Progenitor cell of endocrine pancreas (in vitro differentiated cells): ENCODE measurements around the gene SMIM14. TPM values are rescaled to one million over a fixed set of nuclear protein-coding genes. Genes with fewer than 3 reads are reported as not detected.

Experiments used
- DNase-seq: peaks from one replicate; pipeline ENCODE4 v3.0.0; 2021; ENCODE audit warnings: low spot score; ENCODE audit not compliant: unreplicated experiment
- H3K27ac Mint-ChIP-seq: 2 replicates; pipeline ENCODE4 v1.8.0; 2021; ENCODE audit warnings: mild to moderate bottlenecking, moderate library complexity, mixed read lengths
- H3K27me3 Mint-ChIP-seq: 2 replicates; pipeline ENCODE4 v1.8.0; 2021; ENCODE audit warnings: mixed read lengths
- H3K36me3 Mint-ChIP-seq: 2 replicates; pipeline ENCODE4 v1.8.0; 2022; ENCODE audit warnings: mixed read lengths; ENCODE audit not compliant: insufficient read depth
- H3K4me1 Mint-ChIP-seq: 2 replicates; pipeline ENCODE4 v1.8.0; 2021; ENCODE audit warnings: low read depth, mixed read lengths
- H3K4me3 Mint-ChIP-seq: 2 replicates; pipeline ENCODE4 v1.8.0; 2021; ENCODE audit warnings: low read depth, mild to moderate bottlenecking, moderate library complexity, mixed read lengths
- H3K9me3 Mint-ChIP-seq: 2 replicates; pipeline ENCODE4 v1.8.0; 2021; ENCODE audit warnings: low read depth, mixed read lengths
- total RNA-seq: library from RNA; stranded (reverse); gene quantifications from 2 replicates; pipeline ENCODE4 v1.2.1, GENCODE V29; 2021
- TF ChIP-seq, protein P1 (sequence below): fragments of 200-600 bp; sonication (generic); IDR thresholded peaks from one replicate; pipeline ENCODE4 v1.5.0; 2021; ENCODE audit warnings: antibody characterized with exemption, mild to moderate bottlenecking; ENCODE audit not compliant: unreplicated experiment

The SMIM14 gene
- total RNA-seq, 1 donor from 2014 or later = 70.1 TPM

GRCh38 chr4:39627413-39627812 lies 11.3 kb downstream of the SMIM14 start:
- DNase-seq = no peak
- peaks cover 16% of the 10 kb centered on the region for H3K36me3 Mint-ChIP-seq
- peaks cover 14% of the 10 kb centered on the region for H3K4me1 Mint-ChIP-seq
- H3K27me3 Mint-ChIP-seq = no peaks in the 10 kb centered on the region
- TF ChIP-seq, protein P1, sequence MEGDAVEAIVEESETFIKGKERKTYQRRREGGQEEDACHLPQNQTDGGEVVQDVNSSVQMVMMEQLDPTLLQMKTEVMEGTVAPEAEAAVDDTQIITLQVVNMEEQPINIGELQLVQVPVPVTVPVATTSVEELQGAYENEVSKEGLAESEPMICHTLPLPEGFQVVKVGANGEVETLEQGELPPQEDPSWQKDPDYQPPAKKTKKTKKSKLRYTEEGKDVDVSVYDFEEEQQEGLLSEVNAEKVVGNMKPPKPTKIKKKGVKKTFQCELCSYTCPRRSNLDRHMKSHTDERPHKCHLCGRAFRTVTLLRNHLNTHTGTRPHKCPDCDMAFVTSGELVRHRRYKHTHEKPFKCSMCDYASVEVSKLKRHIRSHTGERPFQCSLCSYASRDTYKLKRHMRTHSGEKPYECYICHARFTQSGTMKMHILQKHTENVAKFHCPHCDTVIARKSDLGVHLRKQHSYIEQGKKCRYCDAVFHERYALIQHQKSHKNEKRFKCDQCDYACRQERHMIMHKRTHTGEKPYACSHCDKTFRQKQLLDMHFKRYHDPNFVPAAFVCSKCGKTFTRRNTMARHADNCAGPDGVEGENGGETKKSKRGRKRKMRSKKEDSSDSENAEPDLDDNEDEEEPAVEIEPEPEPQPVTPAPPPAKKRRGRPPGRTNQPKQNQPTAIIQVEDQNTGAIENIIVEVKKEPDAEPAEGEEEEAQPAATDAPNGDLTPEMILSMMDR = no peak
- H3K4me3 Mint-ChIP-seq = no peak overlapping the region
- peak overlapping the region; percentile 0 for H3K27ac Mint-ChIP-seq
- H3K9me3 Mint-ChIP-seq = no peaks in the 10 kb centered on the region

DNA sequence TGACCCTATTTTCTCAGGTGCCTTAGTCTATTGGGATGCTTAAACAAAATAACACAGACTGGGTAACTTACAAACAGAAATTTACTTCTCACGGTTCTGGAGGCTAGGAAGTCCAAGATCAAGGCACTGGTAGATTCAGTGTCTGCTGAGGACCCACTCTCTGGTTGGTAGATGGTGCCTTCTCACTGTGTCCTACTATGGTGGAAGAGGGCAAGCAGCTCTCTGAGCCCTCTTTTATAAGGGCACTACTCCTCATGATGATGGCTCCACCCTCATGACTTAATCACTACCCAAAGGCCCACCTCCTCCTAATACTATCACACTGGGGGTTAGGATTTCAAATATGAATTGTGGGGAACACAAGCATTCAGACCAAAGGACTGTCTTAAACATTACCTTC lies 11.8 kb downstream of the SMIM14 start:
- H3K27ac Mint-ChIP-seq = peak overlapping the region; percentile 0
- no peaks in the 10 kb centered on the region for H3K27me3 Mint-ChIP-seq

GRCh38 chr4:39626261-39626660 lies 12.4 kb downstream of the SMIM14 start:
- H3K4me1 Mint-ChIP-seq = peaks cover 17% of the 10 kb centered on the region
- H3K36me3 Mint-ChIP-seq = peaks cover 16% of the 10 kb centered on the region
- no peaks in the 10 kb centered on the region for H3K27me3 Mint-ChIP-seq
- peak overlapping the region; percentile 33 for H3K27ac Mint-ChIP-seq
- no peak overlapping the region for H3K4me3 Mint-ChIP-seq
- TF ChIP-seq, protein P1 = no peak
- DNase-seq = no peak
- no peaks in the 10 kb centered on the region for H3K9me3 Mint-ChIP-seq

More for the DNA sequence above, 11.8 kb downstream of the SMIM14 start:
- Mint-ChIP-seq H3K4me3 (no peak overlapping the region), H3K36me3 (peaks cover 16% of the 10 kb centered on the region), H3K9me3 (no peaks in the 10 kb centered on the region), H3K4me1 (peaks cover 14% of the 10 kb centered on the region)
- TF ChIP-seq, protein P1 = no peak
- no peak for DNase-seq

DNA sequence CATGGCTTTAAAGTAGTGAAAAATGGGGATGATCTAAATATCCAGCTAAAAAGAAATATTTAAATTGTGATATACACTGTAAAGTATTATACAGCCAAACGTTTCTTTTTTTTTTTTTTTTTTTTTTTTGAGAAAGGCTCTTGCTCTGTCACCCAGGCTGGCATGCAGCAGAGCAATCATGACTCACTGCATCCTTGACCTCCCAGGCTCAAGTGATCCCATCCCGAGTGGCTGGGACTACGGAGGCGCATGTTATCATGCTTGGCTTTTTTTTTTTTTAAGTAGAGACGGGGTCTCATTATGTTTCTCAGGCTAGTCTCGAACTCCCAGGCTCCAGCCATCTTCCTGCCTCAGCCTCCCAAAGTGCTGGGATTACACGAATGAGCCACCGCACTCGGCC lies 17.1 kb downstream of the SMIM14 start:
- Mint-ChIP-seq H3K4me3 (no peak overlapping the region), H3K9me3 (no peaks in the 10 kb centered on the region), H3K4me1 (peaks cover 22% of the 10 kb centered on the region), H3K27me3 (no peaks in the 10 kb centered on the region), H3K27ac (peak overlapping the region; percentile 82), H3K36me3 (peaks cover 12% of the 10 kb centered on the region)
- TF ChIP-seq, protein P1 = no peak
- no peak for DNase-seq

- TF ChIP-seq, protein P1 = no peak
Measured at GRCh38 chr4:39620551-39621313, 17.9 kb downstream of the SMIM14 start.

More at GRCh38 chr4:39620551-39621313, 17.9 kb downstream of the SMIM14 start:
- Mint-ChIP-seq H3K9me3 (no peaks in the 10 kb centered on the region), H3K27ac (no peak overlapping the region), H3K4me3 (no peak overlapping the region), H3K27me3 (no peaks in the 10 kb centered on the region), H3K36me3 (peaks cover 12% of the 10 kb centered on the region), H3K4me1 (peaks cover 22% of the 10 kb centered on the region)
- DNase-seq = no peak
